Stimulated activated CD4-positive, alpha-beta T cell treated with anti-CD3 and anti-CD28 coated beads, Interleukin-15, amount 100 ng/mL, for 1 hour (primary cell): ENCODE results near the gene CUL4A.

Source experiments
- DNase-seq, 2 donors: peaks; one replicate each; pipeline ENCODE4 v3.0.0-alpha.2; 2020; ENCODE audit warnings: low read depth in 1 of 2, low spot score in 1 of 2

Gene CUL4A

DNA sequence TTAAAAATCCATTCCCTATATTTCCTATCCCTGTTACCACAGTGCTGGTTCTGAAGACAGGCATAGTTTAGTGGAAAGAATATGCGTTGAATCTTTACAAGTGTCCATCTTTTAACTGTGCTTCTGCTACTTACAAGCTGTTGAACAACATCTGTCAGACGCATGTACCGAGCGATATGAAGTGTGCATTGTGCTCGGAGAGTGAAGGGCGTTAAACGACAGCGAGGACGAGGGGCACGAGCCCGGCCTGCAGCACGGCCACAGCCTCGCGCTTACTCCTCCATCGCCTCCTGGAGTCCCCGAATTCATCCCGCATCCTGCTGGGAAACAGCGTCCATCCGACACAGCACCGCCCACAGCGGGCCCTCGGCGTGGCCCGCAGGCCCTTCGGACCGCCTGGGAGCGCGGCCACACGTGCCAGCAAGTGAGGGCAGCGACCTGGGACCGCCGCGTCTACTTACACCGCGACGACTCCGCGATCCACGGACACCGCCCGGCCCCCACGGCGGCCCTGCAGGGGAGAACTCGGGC is 1.5 kb upstream of the CUL4A start:
- no peak for DNase-seq

DNA sequence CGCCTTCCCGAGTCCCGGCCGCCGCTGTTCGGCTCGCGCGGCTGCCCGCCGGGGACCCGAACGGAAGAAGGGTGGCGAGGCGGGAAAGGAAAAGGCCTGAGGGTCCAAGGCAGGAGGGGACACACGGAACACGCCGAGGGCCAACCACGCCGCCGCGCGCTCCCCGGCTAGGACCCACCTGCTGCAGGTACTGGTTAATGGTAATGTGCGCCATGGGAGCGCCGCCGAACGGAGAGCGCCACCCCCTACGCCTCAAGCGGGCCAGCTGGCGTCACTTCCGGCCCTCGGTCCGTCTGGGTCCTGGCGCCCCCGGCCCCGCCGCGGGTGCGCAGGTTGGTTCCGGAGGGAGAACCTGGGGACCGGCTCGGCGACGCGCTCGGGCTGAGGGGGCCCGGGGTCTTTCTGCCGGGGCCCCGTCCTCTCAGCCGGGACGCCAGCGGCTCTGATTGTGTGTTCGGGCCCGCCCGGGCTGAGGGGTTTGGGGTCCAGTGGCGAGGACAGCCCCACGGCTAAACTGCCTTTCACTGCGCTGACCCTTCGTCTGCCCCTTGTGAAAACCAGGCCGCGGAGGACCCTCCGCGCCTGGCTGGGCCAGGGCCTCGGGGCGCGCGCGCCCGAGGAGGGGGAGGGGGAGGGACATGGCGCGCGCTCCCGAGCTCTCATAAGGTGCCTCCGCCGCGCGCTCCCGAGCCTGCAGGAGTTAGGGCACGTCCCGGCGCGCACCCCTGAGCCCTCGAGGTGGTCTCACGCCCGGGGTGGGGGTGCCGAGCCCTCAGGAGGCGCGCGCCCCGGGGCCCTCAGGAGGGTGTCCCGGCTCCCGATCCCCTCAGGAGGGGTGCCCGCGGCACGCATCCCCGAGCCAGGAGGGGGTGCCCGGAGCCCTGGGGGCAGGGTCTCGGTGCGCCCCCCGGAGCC is 735 bp upstream of the CUL4A start, which contains the start of gene PCID2:
Gene PCID2, minus strand, starts transcription at position 249 of the 915 bp plus-strand sequence. Its CDS starts 35 bp downstream, at position 214.
- peak; percentile 85 to 93 for DNase-seq

DNA sequence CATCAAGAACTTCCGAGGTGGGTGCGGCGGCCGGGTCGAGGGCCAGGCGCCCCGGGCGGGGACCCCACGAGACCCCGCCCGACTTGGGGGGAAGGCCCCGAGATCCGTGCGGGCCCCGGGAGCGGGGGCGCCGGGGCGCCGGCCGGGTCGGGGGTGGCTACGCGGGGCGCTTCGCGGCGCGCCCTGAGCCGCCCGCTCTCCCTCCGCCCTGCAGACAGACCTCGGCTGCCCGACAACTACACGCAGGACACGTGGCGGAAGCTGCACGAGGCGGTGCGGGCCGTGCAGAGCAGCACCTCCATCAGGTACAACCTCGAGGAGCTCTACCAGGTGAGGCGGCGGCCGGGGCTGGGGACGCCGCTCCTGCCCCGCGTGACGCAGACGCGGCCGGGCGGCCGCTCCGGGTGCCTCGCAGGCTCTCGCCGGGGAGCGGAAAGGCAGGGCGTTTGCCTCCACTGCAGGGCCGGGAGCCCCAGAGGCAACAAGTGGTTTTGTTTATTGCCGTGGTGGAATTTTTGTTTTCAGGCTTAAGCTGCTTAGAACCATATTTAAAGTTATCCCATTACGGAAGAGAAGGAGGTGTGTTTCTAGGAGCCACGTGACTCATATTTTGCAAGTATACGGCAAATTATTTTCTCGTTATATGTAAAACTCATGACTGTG is 477 bp downstream of the CUL4A start:
- DNase-seq, result peak; percentile 49 to 52

DNA sequence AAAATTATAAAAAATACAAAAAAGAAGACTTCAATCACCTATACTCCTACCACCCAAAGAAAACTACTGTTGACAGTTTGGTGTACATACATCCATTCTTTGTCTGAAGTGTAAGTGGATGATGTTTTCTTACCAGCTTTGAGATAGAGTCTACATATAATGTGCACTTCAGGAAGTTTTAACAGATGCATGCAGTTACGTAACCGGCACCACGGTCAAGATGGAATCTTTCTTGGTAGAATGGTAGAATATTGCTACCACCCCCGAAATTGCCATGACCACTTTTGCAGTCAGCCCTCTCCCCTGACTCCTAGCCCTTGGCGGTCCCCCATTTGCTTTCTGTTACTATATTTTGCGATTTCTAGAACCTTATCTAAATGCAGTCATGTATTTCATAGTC is 1.4 kb downstream of the CUL4A start:
- no peak for DNase-seq

DNA sequence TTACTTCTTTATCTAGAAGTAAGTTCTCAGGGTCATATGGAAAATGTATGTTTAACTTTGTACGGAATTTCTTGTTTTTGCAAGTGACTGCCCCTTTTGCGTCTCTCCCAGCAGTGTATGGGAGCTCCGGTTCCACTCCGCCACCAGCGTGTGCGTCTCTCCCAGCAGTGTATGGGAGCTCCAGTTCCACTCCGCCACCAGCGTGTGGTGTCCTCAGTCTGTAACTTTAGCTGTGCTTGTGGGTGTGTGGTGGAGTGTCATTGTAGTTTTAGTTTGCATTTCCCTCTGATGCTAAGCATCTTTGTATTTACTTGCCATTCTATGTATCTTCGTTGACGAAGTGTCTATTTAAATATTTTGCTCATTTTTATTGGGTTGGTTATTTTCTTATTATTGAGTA is 2.4 kb downstream of the CUL4A start:
- no peak for DNase-seq

DNA sequence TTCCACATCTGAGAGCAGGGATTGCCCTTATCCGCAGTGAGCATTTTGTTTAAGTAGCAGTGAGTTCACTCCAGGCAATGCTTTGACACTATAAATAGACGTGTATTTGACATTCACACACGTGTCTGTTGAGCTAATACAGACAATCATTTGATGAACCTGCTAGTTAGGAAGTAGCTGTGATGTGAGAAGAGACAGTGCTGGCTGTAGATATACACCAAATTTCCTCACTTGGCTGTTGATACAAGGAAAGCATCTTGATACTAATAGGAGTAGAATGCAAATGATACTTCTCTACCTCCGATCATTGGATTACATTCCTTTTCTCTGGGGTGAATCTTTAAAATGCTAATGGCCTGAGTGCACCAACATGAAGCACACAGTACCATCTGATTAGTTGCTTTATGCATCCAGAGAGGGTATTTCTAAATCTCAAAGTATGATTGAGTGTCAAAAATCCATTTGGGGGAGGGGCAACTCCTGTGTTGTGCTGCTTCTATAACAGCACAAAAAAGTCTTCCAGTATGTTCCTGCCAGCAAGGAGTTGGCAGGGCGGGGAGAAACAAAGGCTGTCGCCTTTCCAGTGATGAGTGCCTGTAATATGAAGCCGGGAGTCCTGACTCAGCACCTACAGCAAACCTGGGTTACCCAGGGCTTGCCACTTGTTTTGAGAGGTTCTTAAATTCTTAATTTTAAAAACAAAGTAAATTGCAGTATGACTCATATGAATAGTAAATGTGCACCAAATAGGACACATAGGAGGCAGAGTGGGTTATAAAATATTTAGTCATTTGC is 7.0 kb downstream of the CUL4A start:
- no peak for DNase-seq

DNA sequence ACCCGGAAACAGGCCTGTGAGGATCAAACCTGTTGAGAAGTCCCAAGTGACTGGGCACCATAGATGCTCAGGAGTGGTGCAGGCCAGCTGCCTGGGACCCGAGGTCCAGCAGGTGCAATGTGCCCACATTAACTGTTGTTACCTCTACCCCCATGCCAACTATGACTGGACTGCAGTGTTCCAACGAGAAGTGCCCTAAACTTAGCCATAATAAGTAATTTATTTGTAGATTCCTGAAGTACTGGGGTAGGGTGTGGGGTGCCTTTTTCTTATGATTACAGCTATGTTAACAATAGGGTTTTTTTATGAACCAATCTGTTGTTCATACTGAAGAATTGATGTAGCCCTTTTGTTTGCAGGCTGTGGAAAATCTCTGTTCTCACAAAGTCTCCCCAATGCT is 9.2 kb downstream of the CUL4A start:
- DNase-seq, result no peak

DNA sequence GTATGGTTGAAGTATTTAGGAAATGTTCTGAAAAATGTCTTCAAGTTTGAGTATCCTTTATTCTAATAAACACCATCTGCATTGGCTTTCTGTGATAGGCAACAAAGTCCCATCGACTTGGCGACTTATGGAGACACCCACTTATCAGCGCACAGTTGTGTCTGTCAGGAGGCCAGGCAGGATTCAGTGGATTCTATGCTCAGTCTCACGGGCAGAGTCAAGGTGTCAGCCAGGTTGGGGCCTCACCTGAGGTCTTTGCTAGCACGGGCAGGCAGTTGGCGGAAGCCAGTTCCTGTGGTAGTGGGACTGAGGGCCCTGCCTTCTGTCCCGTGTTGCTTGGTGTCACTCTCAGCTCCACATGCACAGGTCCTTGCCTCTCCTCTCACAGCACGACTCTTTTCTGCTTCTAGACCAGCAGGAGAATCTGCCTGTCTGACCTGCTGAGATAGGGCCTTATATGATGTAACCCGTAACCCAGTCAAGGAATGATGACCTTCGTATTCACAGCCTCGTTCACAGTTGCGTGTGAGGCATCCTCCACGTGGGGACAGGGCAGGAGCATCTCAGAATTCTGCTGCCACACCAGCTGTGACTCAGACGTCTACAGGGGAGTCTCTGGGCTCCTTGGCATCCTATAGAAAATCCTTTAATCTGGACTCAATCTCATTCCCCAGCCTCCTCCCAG is 10.0 kb downstream of the CUL4A start:
- DNase-seq, result no peak

DNA sequence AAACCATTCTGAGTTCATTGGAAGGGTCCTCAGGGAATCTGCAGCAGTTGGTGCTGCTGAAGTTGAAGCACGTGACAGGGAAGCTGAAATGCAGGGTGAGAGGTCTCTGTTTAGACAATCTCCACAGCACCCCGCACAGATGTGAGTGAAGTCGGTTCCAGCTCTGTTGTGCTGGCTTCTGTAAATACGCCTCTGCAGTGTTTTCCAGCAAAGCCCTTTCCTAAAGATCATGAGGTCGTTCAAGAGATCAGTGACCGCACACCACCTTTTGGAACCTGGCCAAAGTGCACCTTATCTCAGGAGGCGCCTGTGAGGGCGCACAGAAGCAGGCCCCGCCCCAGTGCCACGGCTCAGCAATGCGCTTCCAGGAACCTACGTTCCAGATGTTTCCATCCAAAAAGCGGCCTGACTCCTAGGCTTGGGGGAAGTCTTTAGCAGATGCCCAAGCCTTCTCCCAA is 10.8 kb downstream of the CUL4A start:
- DNase-seq, result no peak

DNA sequence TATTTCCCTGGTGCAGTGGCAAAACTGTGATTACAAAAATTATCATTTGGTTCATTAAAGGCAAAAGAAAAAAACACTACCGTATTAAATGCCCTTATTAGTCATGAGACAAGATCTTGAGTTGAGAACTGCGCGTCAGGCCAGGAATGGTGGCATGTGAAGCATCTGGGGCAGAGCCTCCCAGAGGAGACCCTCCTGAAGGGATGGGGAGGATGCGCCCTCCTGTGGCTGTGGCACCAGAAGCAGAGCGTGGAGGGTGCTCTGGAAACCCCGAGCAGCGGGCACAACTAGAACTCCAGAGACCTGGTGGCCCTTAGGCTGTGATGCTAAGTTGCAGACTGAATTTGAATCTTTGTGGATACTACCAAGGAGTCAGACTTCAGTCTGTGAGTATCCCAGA is 11.5 kb downstream of the CUL4A start:
- no peak for DNase-seq

DNA sequence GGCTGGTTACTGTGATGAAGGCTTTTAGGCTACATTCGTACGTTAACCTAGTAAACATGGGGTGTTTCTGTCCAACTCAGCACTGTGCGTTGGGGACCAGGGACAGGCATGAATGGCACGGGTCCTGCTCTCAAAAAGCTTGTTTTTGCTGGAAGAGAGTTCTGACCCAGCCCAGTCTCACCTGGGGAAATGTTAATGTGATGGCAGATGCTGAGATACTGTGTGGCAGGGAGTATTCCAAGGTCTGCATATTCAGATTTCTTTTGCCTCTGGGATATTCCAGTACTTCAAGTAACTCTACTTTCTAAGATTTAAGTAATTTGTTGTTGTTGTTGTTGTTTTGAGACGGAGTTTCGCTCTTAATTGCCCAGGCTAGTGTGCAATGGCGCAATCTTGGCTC is 13.7 kb downstream of the CUL4A start:
- no peak for DNase-seq

DNA sequence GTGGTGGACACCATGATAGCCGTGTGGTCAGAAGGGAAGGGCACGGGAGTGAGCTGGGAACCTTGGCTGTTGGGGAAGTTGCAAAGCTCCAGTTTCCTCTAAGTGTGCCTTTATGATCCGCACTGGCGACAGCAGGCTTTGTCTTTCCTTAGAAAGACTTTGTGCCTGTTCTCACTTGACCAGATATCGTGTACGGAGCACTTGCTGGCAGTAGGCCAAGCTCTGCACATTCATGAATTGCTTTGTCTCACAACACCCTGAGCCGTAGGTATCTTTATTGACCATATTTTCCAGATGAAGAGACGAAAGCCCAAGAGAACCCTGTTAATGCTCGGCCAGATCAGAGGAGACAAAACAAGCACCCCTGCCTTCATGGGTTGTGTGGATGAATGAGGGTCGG is 15.1 kb downstream of the CUL4A start:
- no peak for DNase-seq

DNA sequence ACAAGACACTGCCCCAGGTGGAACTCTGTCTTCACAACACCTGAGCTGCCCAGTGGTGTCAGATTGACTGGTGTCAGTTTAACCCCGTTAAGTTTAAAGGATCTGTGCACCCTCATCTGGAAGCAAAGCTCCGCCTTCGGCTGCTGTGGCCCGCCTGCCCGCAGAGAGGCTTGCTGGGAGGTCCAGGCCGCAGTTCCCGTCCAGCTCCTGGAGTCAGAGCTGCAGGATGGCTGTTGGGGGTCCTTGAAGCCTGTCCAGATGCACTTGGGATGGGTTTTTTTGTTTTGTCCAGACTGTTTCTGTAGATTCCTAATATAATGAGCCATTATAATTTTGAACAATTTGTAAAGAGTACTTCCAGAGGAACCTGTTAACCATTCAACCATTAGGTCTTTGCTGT is 16.1 kb downstream of the CUL4A start:
- no peak for DNase-seq

DNA sequence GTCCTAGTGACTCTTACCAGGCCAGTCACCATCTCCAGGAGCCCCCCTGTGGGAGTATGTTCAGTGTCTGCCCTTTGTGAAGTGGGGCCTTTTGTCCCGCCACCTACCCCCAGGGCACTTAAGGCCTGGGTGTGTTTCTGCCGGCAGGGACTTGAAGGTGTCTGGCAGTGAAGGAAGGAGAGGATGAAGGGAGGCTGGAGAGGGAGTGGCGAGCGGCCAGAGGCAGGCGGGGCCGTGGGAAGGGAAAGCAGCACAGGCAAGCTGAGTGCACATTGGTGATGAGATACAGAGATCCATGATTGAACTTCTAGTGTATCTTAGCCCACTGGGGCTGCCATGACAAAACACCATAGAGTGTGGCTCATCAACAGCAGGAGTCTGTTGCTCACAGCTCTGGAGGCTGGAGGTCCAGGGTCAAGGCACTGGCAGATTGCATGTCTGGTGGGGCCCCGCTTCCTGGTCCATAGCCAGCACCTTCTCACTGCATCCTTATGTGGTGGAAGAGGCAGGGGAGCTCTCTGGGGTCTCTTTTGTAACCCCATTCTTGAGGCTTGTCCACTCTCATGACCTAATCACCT is 17.5 kb downstream of the CUL4A start:
- no peak for DNase-seq

DNA sequence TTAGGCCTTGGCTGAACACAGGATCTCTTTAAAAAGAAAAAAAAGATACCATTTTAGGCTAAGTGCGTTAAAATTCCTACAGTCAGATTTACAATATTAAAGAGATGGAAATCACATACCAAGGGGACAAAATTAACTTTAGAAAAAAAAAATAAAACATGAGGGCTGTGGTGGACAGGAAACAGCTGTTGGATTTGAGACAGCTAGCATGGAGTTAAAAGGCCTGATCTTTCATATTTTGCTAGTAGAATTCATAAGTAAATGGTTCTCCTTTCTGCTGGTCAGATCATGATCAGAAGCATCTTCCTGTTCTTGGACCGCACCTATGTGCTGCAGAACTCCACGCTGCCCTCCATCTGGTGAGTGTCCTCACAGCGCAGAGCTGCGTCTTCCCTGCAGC is 19.7 kb downstream of the CUL4A start:
- DNase-seq, result no peak

DNA sequence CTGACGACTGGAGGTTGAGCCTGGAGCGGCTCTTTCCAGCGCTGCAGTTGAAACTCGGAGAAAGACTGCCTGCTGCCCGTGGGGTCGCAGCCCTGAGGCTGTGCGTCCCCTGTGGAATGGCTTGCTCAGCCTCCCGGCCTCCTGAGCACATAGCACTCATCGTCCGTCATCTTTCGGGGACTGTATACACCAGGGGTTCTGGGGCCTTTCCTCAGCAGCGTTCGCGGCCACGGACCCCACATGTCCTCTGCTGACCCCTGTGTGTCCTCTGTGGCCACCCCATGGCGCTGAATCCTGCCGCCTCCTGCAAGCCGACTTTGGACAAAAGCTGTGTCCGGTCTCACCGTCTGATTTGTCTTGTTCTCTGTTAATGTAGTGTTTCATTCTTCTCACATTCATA is 20.4 kb downstream of the CUL4A start:
- no peak for DNase-seq

DNA sequence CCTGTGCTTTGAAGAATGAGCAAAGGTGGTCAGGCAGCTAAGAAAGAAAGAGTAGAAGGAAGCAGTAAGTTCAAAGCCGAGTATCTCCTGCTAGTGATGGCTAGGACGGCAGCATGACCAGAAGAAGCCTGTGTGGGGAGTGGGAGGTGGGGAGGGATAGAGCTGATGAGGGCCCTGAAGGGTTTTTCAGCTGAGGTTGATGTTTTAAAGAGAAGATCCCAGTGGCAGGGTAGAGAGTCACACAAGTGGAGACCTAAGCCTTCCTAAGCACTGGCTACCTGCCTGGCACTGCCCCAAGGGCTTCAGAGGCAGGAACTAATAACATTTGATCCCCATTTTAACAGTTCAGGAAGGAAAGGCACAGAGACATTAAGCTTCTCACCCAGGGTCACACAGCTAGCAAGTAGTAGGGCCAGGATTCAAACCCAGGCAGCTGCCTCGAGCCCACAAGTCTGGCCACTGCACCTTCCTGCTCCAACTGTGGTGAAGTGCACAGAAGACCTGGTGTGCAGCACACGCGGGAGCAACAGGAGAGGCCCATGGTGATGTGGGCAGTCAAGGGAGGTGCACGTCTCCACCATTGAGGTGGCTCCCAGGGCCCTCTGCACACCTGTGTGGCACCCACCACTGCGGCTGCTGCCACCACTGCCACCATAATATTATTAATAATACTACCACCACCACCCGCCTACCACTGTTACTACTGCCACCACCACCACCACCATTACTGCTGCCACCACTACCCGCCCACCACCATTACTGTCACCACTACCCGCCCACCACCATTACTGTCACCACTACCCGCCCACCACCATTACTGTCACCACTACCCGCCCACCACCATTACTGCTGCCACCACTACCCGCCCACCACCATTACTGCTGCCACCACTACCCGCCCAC is 22.1 kb downstream of the CUL4A start:
- no peak for DNase-seq

DNA sequence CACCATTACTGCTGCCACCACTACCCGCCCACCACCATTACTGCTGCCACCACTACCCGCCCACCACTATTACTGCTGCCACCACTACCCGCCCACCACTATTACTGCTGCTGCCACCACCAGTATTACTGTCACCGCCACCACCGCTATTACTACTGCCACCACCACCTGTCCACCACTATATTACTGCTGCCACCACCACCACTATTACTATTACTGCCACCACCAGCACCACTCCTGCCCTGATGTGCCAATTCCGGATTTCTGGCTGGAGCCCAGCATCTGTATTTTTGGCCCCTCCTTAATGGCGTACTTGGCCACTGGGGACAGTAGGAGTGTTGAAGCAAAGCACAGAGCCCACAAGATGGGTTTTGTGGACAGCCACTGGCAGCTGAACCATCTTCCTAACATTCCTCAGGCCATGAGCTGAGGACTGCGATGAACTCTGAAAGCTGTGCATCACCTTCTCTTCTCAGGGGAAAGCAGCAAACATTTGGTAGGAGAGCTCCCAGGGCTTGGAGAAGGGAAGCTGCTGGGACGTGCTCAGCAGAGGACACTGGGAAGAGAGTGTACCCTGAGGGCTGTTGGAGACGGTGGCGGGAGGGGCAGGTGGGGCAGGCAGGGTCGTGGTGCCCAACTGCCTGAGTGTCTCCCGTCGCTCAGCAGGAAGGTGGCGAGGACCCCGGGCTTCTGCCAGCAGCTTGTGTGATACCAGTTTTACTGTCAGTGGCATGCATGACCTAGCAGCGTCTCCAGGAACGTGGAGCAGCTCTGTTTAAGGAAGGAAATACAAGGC is 23.0 kb downstream of the CUL4A start:
- DNase-seq, result no peak

DNA sequence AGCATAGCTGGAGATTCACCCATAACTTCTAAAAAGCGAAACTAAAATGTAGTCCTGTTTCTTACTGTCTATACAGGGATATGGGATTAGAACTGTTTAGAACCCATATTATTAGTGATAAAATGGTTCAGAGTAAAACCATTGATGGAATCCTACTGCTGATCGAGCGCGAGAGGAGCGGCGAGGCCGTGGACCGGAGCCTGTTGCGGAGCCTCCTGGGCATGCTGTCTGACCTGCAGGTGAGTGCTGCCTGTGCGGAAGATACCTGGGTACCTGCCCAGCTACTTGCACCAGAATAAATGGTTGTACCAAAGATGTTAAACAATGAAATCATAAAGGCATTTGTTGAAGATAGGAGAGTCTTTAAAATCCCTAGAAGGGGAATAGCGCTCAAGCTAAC is 23.7 kb downstream of the CUL4A start:
- DNase-seq, result no peak
